HG03342 (cell line): Measurements from ENCODE around the gene CTIF.
"Not testable (repeated sequence)": the region's sequence is repeated elsewhere in the genome, so short reads cannot be mapped to it uniquely, and the experiment has no call there.

Experiments
- ATAC-seq: cut with Tn5 transposase; IDR thresholded peaks from one replicate; pipeline ENCODE4 v1.9.1; 2021; ENCODE audit warnings: mild to moderate bottlenecking, moderate library complexity; ENCODE audit not compliant: unreplicated experiment

The CTIF gene

DNA sequence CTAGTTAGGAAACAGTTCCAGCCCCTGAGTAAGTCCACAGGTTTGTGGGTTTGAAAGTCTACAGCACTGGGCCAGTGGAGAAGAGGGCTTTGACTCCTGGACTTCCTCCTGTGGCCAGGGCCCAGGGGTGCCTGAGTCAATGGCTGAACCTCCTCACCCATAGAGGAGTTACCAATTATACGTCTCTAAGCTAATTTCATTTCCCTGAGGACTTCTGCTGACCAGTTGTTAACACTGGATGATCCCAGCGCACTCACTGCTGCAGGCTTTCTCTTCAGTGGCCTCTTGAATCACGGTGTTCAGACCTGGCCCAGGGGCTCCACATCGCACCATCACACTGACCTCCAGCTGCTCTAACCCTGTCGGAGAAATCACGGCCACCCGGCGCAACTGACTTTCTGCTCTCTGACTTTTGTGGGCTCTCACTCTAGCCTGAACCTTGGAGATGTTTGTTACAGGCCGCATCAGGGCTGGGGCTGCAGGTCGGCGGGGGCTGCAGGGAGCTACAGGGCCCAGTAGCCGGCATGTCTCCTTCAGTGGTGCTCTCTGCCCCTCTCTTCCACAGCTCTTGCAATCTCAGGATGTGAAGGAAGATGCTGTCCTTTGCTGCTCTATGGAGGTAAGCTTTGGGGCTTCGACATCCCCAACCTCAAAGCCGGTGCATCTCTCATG, 318.3 kb downstream of the CTIF start:
- no peak for ATAC-seq

DNA sequence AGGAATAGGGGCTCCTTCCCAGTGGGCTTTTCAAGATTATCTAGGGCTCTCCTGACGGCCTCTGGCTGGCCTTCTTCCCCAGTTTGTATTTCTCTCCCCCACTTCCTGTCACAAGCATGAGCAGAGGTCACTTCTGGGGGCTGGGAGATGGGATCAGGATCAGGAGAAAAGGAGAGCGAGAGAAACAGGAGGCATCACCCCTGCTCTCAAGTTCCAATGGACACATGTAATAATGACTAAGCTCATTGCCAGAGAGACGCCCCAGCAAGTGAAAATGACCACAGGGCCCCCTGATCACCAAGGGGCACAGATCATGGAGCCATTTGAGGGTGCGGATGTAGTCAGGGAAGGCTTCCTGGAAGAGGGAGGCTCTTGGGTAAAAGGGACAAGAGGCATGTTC, 319.8 kb downstream of the CTIF start:
- ATAC-seq: no peak

DNA sequence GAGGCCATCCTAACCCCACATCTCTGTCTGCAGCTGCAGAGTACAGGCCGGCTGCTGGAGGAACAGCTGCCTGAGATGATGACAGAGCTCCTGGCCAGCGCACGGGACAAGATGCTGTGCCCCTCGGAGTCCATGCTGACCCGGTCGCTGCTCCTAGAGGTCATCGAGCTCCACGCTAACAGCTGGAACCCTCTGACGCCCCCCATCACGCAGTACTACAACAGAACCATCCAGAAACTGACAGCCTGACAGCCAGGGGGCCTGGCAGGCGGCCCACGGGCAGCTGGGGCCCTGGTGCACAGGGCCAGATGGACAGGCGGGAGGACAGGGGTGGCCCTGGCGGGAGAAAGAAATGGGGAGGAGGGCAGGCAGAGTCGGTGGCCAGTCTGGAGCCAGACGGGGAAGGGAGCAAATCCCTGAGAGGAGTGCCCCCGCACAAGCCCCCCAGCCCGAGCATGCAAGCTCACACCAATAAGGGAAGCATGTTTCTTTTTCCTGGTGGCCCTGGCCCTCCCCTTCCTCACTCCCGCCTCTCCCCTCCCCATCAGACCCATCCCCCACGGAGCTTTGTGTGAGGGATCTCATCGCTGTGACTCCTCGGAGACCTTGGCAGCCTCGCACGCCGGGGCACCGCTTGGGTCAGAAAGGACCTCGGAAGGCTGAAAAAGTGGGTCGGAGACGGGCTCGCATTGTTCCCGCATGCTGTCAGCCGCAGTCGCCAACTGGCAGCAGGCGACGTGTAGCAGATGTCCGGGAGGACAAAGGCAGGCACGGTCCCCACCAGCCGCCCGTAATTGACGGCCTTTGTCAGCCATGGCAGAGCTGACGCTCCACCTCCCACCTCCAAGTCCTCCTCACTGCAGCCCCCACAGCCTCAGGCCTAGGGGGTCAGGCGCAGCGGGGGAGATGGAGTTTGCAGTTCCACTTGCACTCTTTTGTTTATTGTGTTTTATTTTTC, 320.8 kb downstream of the CTIF start:
- ATAC-seq: no peak

DNA sequence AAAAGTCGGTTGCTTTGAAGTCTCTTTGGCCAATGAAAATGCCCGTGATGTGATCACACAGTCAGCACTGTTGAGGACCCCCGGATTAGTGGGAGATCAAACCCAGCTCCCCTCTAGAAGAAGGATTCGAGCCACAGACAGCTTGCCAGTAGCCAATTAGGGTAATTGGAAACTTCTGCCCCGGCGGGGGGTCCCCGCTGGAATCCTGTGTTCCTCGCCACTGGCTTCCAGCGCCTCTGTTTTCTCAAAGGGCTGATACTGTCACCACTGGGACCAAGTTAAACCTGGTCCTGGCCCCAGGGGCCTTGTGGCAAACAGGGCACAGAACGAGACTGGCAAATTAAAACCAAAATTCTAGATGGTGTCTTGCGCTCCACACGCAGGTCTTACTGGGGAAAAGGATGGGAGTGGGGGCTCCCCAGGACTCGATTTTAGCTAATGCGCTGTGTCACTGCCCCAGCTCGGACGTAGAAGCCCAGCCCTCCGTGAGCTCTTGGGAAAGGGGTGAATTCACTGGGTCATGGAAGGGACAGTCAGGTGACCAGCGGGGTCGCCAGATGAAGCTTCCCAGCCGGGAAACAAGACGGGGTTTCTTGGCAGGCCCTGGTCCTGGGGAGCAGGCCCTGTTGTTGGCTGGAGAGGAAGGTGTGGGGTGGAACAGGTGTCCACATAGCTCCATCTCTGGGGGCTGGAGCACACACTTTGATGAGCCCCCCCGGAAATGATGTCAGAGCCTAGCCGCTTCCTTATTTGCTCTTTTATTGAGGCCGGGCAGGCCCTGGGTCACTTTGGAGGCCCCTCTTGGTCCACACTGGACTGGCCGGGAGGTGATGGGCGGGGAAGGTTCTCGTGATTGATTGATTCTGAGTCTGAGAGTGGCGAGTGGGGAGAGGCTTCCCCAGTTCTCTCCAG, 321.7 kb downstream of the CTIF start:
- ATAC-seq: no peak

DNA sequence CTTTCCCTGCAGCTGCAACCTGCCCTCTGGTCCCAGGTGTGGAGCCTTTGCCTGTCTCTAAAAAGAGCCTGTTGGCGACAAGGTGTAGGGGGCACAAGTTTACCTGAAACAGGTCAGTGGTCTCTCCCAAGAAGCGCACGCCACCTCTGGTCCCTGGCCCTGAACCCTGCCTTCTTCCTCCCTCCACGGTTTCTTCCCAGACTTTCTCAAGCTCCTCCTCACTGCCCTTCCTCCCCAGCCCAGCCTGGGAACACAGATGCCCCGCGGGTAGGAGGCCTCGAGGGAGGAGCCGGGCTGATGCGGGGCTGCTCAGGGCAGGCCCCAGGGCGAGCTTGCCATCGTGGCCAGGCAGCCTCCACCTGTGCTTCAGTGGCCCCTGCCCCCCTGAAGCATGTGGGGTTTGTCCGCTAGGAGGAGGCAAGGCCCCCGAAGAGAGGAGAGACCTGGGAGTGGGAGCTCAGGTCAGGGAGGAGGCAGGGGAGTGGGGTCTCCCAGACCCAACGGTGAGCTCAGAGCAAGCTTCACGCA, 322.4 kb downstream of the CTIF start:
- ATAC-seq: no peak

DNA sequence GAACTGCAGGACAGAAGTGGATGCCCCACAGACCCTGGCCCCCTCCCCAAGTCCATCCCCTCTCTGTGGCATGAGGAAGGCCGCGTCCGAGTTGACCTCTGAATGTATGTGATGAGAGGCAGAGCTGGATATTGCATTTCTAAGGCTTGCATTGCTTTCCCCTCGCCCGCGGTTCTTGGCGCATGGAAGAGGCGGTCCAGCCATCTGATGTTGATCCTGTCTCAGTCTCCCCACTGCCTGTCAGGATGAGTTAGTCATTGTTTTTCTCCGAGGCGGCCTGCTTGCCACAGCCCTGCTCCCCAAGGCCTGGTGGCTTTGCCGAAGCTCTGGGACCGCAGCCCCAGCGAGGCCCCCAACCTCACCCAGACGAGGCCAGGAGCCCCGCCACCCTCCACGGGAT, 323.3 kb downstream of the CTIF start:
- ATAC-seq: no peak

DNA sequence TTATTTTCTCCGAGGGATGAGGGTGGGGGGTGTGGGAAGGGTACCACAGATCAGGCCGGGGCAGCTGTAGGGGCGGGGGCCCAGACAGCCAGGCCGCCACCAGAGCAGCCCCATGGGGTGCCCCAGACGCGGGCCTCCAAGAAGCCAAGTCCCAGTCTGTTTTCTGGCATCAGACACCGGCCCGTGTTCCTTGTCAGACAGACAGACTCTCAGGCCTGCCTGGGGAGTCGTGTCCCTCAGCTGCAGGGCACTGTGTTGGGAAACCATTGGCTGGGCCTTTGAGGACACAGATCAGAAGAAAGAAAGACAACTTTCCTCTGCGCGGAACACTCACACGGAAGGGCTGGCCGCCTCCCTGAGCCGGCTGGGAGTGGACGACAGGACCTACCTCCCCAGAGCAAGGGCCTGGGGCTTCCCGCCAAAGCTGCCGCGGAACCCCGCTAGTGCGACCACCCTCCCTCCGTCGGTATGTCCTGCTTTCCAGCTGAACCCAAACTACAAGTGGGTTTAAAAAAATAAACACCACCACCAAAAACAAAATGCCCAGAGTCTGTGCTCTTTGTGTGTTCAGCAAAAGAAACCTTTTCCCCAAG, 323.9 kb downstream of the CTIF start:
- no peak for ATAC-seq

DNA sequence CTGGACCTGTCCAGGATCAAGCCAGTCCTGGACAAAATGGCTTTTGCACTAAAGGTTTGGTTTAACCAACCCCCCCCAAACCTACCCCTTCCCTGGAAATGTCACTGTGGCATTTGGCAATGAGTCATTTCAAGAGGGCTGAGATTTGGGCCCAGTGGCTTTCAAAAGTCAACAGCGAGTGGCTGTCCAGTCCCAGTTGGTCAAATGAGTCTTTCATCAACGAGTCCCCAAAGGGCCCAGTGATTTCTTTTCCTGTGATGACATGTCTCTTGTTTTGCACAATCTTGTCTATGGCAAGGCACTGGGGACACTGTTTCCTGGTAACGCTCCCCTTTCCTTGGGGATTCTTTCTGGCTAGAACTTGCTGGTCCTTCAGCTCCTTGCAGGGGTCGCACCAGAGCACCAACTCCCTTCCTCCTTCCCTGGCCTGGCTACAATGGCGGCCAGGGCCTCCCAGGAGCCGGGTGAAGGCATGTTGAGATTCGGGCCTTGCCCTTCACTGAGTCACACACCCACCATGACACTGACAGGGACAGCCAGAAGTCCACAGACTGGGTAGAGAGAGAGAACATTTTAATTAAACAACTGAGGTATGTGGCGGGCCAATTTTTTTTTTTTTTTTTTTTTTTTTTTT, 324.7 kb downstream of the CTIF start:
- no peak for ATAC-seq

DNA sequence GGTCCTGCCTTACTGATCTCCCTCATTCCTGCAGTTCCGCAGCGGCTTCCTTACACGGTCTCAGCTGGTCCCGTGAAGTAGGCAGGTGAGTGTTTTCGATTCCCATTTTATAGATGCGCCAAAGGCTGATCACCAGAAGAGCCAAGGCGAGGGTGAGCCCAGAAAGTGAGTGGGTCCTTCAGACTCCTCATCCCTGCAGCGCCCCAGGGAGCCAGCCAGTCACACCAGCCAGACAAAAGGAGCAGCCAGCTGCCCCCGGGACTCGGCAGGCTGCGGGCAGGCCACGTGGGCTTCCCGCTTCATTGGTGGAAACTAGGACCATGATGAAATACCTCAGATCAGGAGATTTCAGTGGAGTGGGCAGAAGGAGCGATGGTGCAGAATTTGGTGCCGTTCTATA, 326.0 kb downstream of the CTIF start:
- no peak for ATAC-seq

DNA sequence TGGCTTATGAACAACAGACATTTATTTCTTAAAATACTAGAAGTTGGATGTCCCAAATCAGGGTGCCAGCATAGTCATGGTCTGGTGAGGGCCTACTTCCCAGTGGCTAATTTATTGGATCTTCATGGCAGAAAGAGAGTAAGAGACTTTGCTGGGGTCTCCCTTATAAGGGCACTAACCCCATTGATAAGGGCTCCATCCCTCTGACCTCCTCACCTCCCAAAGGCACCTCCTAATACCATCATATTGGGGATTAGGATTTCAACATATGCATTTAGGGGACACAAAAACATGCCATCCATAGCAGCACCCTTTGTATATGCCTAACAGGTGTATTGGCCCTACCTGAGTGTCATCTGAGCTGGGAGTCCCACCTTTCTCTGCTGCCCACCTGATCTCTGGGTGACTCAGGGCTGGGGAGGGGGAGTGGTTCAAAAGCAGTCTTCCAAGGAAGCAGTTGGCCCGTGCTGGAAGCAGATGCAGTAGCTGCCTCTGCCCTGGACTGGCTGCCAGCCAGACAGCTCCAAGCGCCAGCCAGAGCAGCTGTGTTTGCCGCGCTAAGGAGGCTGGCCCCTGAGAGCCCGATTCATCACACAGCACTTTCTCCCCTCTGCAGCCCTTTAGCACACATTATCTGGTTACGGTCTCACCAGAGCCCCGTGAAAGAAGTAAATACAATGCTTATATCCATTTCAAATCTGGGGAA, 327.4 kb downstream of the CTIF start:
- ATAC-seq: no peak

DNA sequence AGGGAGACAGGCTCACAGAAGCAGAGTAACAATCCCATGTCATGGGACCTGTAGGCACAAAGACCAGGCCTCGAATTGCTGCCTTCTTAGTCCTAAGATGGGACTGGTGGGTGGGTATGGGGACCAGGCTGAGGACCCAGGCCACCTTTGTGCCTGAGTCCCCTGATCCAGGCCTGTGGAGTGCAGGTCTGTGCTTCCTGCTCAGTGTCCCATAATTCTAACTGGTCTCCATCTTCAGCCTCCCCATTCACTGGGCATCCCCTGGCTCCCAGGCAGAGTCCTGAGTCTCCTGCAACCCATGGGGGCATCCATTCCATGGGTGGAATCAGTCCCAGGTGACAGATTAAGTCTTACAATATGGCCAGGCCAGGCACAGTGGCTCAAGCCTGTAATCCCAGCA, 328.0 kb downstream of the CTIF start:
- ATAC-seq: no peak

DNA sequence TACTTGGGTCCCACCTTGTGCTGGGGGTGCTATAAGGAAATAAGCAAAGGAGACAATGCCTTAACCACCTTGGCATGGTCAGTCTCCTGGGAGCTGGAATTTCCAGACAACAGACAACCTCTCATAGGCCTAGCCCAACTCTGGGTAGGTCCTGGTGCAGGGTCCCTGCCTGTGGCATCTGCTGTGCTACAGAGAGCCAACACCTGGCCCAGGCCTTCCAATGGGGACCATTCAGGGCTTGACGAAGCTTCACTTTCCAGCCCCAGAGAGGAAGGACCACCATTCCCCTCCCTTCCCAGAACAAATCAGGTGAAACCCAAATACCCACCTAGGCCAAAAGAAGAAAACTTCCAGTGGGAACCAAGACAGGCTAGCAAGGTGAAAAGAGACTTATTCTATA, 329.1 kb downstream of the CTIF start:
- no peak for ATAC-seq

DNA sequence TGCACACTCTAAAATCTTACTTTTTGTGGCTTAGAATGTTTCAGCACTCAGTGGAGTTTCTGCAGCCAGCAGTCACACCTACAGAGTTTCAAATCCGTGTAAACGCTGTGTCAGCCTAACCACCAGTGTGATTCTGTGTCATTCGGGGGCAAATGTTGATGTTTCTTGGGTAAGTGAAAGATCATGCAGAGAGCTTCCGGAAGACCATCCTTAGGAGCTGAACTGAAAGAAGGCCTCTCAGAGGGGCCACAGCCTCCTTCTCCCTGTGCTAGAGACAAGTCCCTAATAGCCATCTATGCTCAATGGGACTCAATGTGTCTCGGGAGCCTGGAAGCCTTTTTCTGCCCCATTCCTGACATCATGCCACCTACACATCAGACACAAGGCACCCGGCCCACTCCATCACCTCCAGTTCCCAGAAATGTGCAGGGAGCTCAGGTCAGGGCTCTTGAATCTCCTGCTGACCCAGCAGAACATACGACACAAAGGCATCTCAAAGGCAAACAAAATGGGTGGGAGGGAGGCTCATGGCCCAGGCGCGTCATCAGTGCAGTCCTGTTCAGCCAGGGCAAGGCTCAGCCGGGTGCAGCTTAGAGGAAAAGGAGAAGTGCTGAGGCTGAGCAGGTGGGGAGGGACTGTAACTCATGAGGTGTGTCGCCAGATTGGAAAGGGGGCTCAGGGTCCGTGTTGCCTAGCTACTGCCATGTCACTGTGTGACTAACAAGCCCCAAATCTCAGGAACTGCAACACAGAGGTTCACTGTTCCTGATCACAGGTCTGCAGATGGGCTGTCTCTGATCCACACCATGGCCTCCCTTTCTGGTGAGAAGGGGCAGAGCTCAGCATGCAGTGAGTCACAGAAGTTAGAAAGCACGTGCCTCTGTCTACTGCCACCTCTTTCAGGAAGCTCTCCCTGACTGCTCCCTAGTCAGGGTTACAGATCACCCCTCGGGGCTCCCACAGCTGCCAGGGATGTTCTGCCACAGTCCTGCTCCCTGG, 329.9 kb downstream of the CTIF start:
- ATAC-seq: peak; percentile 80

DNA sequence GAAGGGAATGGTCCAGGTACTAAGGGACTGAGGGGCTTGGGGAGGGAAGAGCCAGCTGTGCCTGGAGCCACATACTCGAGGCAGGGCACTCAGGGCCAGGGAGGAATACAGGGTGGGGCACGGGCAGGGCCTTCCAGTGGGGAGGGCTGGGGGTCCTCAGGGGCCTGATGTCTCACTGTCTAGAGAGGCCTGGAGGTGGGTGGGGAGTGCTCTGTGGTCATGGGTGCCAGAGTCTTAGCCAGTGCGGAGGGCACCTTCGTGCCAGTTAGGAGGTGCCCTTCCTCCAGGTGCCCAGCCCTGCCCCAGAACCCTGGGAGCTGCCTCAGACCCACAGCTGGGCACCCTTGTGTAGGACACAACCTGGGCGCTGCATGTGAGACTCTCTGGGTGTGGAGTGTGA, 330.8 kb downstream of the CTIF start:
- no peak for ATAC-seq

DNA sequence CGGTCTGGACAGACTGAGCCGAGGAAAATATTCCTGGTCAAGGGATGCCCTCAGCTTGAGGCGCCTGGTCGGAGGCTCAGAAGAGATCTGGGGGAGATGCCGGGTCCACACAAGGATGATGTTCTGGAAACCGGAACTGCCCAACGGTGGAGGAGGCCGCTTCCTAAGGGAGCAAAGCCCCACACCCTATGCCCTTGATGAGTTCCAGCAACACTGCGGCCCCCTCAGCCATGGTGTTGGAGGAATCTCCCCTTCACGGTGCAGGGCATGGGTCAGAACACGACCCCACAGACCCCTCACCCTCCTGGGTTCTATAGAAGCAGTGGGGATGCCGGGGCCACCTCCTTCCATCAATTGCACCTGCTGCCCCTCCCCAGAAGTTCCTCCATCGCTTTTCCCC, 332.1 kb downstream of the CTIF start:
- ATAC-seq: not testable (repeated sequence)

DNA sequence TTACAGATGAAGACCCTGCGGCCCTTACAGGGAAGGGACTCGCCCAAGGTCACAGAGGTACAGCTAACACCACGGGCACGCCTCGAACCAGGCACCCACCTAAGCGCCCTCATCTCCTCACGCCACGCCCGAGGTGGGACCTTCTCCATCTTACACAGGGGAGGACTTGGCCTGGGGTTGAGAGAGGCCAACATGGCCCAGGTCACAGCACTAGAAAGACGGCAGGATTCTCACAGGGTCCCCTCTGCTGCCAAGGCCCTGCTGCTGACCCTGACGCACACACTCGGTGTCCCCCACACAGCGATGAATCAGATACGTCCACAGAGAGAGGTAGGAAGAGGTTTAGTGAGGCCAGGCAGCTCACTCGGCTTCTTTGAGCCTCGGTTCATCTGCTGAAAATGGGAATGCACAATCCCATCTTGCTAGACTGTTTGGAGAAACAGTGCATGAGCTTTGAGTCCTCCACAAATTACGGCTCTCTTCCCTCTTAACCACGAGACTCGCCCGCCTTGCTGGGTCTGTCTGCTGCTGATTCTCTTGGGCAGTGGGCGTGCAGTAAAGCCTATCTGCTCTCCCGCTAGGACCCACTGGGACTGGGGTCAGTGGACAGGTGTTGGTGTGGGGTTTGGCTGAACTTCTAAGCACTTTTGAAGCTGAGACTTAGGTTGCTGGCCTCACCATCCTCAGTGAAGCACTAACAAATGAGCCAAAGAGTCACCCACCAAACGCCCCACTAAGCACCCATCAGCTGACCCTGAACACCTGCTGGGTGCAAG, 332.7 kb downstream of the CTIF start:
- ATAC-seq: no peak
